ENCODE measurements around the gene NID1.

The NID1 gene

GRCh38 chr1:236064674-236065508, at the start of gene NID1:
NID1 (minus strand) TSS chr1:236065090; CDS start chr1:236065079, 11 bp downstream.
- peak in 1 of 2 donors; percentile 34 for DNase-seq

GRCh38 chr1:236114076-236114747, 49.3 kb upstream of the NID1 start:
- DNase-seq, result no peak

DNA sequence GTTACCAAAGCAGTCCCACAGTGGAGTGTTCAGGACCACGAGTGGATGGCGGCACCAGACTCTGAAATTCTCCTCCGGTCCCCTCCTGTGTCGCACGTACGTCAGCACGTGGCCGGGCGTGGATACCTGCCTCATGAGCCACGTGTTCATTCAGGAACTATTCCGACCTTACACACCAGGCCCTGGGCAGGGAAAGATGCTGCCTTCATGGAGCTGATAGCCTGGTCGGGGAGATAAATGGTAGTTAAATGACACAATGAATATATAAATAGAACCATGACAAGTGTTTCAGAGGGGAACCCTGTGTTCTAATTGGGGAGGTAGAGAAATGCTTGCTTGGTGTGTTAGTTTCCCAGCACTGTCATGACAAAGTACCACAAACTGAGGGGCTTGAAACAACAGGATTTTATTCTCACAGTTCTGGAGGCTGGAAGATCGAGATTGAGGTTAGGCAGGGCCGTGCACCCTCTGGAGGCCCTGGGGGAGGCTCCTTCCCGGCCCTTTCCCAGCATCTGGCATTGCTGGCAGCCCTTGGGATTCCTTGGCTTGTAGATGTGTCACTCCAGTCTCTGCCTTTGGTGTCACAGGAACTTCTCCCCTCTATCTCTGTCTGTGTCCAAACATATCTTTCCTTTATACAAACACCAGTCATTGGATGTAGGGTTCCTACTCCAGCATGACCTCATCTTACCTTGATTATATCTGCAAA, 48.6 kb upstream of the NID1 start:
- no peak for DNase-seq

DNA sequence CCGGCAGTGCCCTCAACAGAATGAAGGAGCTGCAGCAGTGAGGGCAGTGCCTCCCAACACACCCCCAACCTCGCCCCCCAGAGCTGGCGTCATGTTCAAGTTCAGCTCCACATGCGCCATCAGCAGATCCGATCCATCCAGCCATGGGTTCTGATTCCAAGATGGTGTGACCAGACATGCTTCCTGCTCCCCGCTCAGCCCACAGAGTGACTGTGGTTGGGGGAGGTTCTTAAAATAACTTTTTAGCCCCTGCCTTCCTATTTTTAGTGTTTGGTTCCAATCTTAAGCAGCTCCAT, 47.4 kb upstream of the NID1 start:
- DNase-seq, result no peak

GRCh38 chr1:236111527-236112331, 46.8 kb upstream of the NID1 start:
- no peak for DNase-seq

GRCh38 chr1:236110137-236110536, 45.2 kb upstream of the NID1 start:
- no peak for DNase-seq

DNA sequence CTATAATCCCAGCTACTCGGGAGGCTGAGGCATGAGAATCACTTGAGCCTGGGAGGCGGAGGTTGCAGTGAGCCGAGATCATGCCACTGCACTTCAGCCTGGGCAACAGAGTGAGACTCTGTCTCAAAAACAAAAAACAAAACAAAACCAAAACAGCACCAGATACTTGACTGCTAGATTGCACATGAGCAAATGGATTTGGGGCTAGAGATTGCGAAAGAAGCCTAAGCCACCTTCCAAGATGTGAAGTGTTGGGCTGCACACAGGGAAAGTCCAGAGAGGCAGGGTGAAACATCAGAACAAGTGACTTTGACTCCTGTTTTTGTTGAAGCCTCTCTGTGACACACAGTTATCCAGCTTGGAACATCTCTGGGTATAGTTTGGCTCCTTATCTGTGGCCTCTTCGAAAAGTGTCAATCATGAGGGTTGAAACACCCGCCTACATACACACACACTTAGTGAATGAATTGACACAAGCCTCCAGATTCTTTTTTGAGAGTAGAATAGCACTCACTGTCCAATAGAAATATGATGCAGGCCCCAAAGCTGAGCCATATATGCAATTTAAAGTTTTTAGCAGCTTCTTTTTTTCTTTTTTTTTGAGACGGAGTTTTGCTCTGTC, 43.2 kb upstream of the NID1 start:
- DNase-seq, result no peak

DNA sequence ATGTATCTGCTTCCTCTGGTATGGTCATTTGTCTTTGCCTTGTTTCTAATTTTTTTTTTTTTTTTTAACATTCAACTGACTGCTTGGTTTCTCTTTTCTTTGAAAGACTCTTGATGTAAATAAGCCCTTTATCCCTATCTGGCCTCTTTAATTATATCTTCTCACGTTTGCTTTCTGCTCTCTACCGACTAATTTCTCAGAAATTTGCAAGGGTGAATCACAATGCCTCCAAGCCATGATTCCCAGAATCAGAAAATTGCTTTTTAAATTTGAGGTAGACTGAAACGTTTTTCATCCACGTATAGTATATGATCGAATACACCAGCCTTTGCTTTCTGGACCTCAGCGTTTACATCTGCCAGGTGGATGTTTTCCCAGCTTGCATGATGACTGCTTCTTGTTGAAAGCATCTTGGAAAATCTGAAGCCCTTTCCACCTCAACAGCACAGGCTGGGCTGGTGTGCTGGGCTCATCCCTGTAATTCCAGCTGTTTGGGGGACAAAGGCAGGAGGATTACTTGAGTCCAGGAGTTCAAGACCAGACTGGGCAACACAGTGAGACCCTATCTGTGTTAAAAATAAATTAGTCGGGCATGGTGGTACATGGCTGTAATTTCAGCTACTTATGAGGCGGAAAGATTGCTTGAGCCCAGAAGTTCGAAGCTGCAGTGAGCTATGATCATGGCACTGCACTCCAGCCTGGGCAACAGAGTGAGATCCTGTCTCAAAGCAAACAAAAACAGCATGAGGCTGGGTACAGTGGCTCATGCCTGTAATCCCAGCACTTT, 42.4 kb upstream of the NID1 start:
- no peak for DNase-seq

GRCh38 chr1:236103646-236104218, 38.8 kb upstream of the NID1 start:
- peak; percentile 54 to 70 for DNase-seq

GRCh38 chr1:236103059-236103458, 38.2 kb upstream of the NID1 start:
- no peak for DNase-seq

- DNase-seq, result no peak
Measured at GRCh38 chr1:236102611-236103010, 37.7 kb upstream of the NID1 start.

- DNase-seq, result no peak
Measured at GRCh38 chr1:236101233-236102200, 36.6 kb upstream of the NID1 start.

DNA sequence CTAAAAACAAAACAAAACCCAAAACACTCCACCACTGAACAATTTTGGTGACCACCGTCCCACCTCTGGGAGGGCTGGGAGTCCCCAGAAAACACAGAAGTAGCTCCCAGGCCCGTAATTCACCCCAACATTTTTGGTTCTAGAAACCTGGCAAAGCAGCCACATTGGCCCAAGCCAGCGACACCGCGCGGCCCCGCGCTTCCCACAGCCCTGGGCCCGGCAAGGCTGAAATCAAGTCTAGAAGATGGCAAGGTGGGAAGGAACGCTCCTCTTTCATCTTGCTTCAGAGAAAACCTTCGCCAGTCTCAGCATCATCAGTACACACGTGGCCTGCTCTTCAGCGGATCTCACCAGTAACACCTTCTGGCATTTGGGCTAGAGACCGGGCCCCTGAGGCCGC, 35.9 kb upstream of the NID1 start:
- DNase-seq, result no peak

DNA sequence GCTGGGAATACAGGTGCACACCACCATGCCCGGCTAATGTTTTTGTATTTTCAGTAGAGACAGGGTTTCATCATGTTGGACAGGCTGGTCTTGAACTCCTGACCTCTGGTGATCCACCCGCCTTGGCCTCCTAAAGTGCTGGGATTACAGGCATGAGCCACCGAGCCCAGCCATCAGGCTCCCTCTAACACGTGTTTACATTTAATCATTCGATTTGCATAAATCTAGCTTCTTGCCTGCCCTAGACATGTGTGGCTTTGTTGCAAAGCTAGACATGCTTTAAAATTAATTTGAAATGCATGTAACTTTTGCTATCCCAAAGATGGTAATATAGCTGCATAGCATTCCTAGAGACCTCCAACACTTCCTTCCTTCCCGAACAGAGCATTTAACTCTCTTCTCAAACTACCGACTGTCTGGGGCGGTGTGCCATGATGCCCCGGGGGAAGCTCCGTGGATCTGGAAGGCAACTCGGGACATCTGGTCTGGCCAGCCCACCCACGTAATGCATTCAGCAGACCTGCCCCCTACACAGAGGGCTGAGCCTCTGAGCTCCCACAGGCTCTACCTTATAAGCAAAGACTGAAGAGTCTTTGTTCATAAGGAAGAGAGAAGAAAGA, 34.6 kb upstream of the NID1 start:
- DNase-seq, result no peak

DNA sequence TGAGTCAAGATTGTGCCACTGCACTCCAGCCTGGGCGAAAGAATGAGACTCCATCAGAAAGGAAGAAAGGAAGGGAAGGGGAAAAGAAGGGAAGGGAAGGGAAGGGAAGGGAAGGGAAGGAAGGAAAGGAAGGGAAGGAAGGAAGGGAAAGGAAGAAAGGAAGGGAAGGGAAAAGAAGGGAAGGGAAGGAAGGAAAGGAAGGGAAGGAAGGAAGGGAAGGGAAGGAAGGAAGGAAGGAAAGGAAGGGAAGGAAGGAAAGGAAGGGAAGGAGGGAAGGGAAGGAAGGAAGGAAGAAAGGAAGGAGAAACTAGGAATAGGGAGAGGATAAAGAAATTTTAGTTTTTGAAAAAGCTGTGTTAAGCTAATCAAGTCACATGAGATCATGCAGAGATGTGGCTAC, 33.4 kb upstream of the NID1 start:
- no peak for DNase-seq

- peak; percentile 73 to 82 for DNase-seq
Measured at GRCh38 chr1:236096660-236097482, 32.0 kb upstream of the NID1 start.

GRCh38 chr1:236095705-236096520, 31.0 kb upstream of the NID1 start:
- DNase-seq, result no peak

DNA sequence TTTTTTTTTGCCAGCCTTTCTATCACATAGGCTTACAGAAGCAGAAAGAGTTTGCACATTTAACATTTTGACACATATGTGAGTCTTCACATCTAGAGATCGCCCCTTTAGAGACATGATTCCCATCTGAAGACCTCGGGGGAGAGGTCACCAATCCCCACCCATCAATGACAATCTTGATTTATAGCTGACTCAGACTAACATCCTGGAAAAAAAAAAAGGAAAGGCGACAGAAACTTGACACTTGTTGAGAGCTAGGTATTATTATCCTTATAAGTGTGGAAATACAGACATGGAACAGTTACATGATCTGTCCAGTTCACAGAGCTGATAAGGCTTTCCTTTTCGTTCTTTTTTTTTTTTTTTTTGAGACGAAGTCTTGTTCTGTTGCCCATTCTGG, 28.0 kb upstream of the NID1 start:
- DNase-seq, result no peak
